Measurements from ENCODE around the gene CPLANE2. TPM values are rescaled to one million over a fixed set of nuclear protein-coding genes. Genes with fewer than 3 reads are reported as not detected.
A peak's percentile ranks its signal among the peaks of the same experiment; 100 is the strongest.

Gene CPLANE2
- total and polyA plus RNA-seq, 2 of the 4 experiments (the other 2 are of a cell fraction) = 3.2 to 5.8 TPM

DNA sequence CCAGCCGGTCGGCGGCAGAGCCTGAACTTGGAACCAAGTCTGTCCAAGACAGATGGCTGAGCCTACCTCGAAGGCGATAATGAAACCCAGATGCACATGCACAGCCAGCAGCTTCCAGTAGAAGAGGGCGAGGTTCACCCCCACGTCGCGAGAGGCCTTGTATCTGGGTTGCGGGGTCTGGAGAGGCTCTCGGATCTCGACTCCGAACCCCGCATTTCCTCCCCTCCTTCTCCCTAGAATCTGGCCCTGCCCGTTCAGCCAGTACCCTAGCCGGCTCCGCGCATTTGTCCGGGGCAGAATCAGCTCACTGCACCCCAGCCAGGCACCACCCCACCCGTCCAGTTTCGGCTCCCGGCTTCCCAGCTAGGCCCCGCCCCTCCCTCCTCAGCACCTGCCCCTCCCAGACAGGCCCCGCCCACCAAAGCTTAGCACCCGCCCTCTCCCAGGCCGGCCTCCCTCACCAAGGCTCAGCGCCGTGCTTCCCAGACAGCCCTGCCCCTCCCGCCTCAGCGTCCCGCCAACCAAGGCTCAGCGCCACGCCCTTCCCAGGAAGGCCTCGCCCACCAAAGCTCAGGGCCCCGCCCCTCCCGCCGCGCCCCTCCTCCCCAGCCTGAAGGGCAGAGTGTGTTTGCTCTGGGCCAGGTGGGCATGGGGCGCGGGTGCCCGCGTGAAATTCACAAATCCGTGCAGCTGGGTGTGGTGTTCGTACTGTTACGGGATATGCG is 19.8 kb downstream of the CPLANE2 start:
- no peak overlapping the region for H2BK20ac ChIP-seq (ENCODE audit: low read depth, low read length)
- TF ChIP-seq MAZ (IDR thresholded peaks at IDR 0.05; ENCODE audit: borderline replicate concordance, low read depth, low read length) (peak; percentile 95; the same call in 1 of the 2 replicates), MXI1 (IDR thresholded peaks at IDR 0.05; ENCODE audit: borderline replicate concordance, low read depth, low read length) (peak; percentile 54; the same call in 1 of the 2 replicates), FOS (IDR thresholded peaks at IDR 0.05; ENCODE audit: low read depth, low read length) (no peak)
- TF ChIP-seq, protein P1, sequence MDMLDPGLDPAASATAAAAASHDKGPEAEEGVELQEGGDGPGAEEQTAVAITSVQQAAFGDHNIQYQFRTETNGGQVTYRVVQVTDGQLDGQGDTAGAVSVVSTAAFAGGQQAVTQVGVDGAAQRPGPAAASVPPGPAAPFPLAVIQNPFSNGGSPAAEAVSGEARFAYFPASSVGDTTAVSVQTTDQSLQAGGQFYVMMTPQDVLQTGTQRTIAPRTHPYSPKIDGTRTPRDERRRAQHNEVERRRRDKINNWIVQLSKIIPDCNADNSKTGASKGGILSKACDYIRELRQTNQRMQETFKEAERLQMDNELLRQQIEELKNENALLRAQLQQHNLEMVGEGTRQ (IDR thresholded peaks at IDR 0.05; ENCODE audit: low read depth, low read length) = no peak
- CTCF ChIA-PET = interaction anchor here (0.7 kb wide), 1 partner anchor 522 kb away, joined by 3 read pairs; no protein-coding TSS in a partner anchor
- H2AFZ ChIP-seq (replicated peaks; ENCODE audit: low read length, poor library complexity) = peak overlapping the region; percentile 98
- dilution Hi-C loops (cut with HindIII; ENCODE audit: low sequenced_read_pairs, unreplicated experiment) = no loop called here
- peak overlapping the region; percentile 88 for H2AK9ac ChIP-seq (replicated peaks; ENCODE audit: low read depth, low read length, poor library complexity)
- intact Hi-C loops (cut with micrococcal nuclease) = loop anchor here (2.0 kb wide), 1 partner anchor 20 kb away; the partner anchor contains the start of gene CPLANE2
- DNase-seq (peak; percentile 93), ATAC-seq (ENCODE audit: low read depth) (peak; percentile 100)
- H3K56ac ChIP-seq (ENCODE audit: extremely low read depth, insufficient read depth, low read length) = no peak overlapping the region
- no peaks in the 10 kb centered on the region for H3K4me1 ChIP-seq (ENCODE audit: control insufficient read depth, insufficient read depth, low read length)
- peak overlapping the region; percentile 65 for H3K4me3 ChIP-seq (ENCODE audit: insufficient read depth, low read depth, low read length)
- H4K20me1 ChIP-seq (ENCODE audit: insufficient read depth, low read length) = no peaks in the 10 kb centered on the region
- H3K36me3 ChIP-seq (ENCODE audit: control insufficient read depth, insufficient read depth, low read length) = no peaks in the 10 kb centered on the region
- peak overlapping the region; percentile 65 to 89; a peak in 2 of 4 replicates for H4K8ac ChIP-seq (ENCODE audit: low read depth in 2 of 2, low read length in 2 of 2)
- no peaks in the 10 kb centered on the region for H3K79me1 ChIP-seq (ENCODE audit: low read depth in 1 of 2, low read length in 2 of 2)
- peak overlapping the region; percentile 92; the same call in 1 of the 2 replicates for H3K23ac ChIP-seq (ENCODE audit: low read depth, low read length)
- BruUV-seq (replicated peaks) = no TSS peak
- no peaks in the 10 kb centered on the region for H3K9me3 ChIP-seq (ENCODE audit: control insufficient read depth, insufficient read depth, low read length)
- POLR2A ChIA-PET (ENCODE audit: unreplicated experiment) = interaction anchor here (0.5 to 0.9 kb wide), 4 partner anchors 10 to 85 kb away, joined by 3 to 21 read pairs (median 4); partner anchors contain the start of gene CPLANE2
- H2AK5ac ChIP-seq (ENCODE audit: low read depth, low read length) = no peak overlapping the region; the same call in 1 of the 2 replicates
- H2BK120ac ChIP-seq (ENCODE audit: low read depth, low read length) = peak overlapping the region; percentile 50; the same call in 1 of the 2 replicates
- H3K27me3 ChIP-seq (ENCODE audit: control insufficient read depth, insufficient read depth, low read length) = peaks cover 2% of the 10 kb centered on the region; the same call in 1 of the 2 replicates
- in situ Hi-C loops (cut with MboI; ENCODE audit: low sequenced_read_pairs) = no loop called here
- H3K4ac ChIP-seq (ENCODE audit: low read depth, low read length) = peak overlapping the region; percentile 76
- H3K9me1 ChIP-seq (ENCODE audit: insufficient read depth, low read length) = 0 out of 2 replicates have a peak, but pooled peaks cover 5% of the 10 kb centered on the region
- no peak overlapping the region for H2BK5ac ChIP-seq (ENCODE audit: low read depth, low read length, poor library complexity, severe bottlenecking)
- no peak overlapping the region for H3K27ac ChIP-seq (ENCODE audit: insufficient read depth, low read length)
- peak overlapping the region; percentile 51; the same call in 1 of the 2 replicates for H4K91ac ChIP-seq (ENCODE audit: insufficient read depth, low read depth, low read length)
- 4% methylated on average over 20 of the region's 46 CpGs; no CpG with 5 or more reads in 1 of the 2 experiments for WGBS, 2 experiments (ENCODE audit: extremely low coverage in 2 of 2, insufficient read length in 1 of 2)
- no peak overlapping the region for H3K18ac ChIP-seq (ENCODE audit: low read depth, low read length)
- H3K4me2 ChIP-seq (ENCODE audit: low read depth, low read length) = peak overlapping the region; percentile 86
- H2BK15ac ChIP-seq (ENCODE audit: low read depth, low read length) = no peak overlapping the region
- peak overlapping the region; percentile 41; the same call in 1 of the 2 replicates for H3K9ac ChIP-seq (ENCODE audit: low read depth, low read length)
- H3K14ac ChIP-seq (replicated peaks; ENCODE audit: low read depth, low read length) = peak overlapping the region; percentile 84; the same call in 1 of the 2 replicates
- H4K5ac ChIP-seq (ENCODE audit: low read depth, low read length) = peak overlapping the region; percentile 62

Measured in IMR-90 (cell line).